ENCODE data around the gene FRMPD4.
"Not testable (repeated sequence)": the region's sequence is repeated elsewhere in the genome, so short reads cannot be mapped to it uniquely, and the experiment has no call there.

FRMPD4 gene

DNA sequence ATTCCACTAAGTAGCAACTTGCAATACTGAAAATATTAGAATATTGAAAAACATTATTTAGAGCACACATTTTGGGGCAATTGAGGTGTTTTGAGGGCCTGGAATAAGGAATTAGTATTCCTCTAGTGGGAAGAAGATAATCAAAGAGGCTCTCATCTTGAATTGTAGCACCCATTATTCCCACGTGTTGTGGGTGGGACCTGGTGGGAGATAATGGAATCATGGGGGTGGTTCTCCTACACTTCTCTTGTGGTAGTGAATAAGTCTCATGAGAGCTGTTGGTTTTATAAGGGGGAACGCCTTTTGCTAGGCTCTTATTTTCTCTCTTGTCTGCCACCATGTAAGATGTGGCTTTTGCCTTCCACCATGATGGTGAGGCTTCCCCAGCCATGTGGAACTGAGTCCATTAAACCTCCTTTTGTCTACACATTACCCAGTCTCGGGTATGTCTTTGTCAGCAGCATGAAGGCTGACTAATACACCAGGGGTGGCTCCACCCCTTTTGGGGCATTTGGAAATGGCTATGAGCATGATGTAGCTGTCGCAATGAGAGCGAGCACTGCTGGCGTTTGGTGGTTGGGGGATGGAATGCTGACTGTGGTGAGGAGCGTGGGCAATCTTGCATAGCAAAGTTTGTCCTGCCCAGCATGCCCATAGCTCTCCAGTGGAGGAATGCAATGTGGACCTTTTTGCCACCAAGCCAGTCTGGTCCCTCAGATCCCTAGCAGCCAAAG lies 308.2 kb downstream of the FRMPD4 start:
- no peak for DNase-seq

GRCh38 chrX:12447448-12448064 lies 309.3 kb downstream of the FRMPD4 start:
- peak; percentile 7 for DNase-seq

- DNase-seq: no peak
These were observed 314.0 kb downstream of the FRMPD4 start for GRCh38 chrX:12452268-12452667.

- no peak for DNase-seq
These were observed 322.7 kb downstream of the FRMPD4 start for GRCh38 chrX:12460929-12461328.

- no peak for DNase-seq
These were observed 324.8 kb downstream of the FRMPD4 start for GRCh38 chrX:12463052-12463451.

- DNase-seq: no peak
These were observed 325.6 kb downstream of the FRMPD4 start for GRCh38 chrX:12463873-12464272.

DNA sequence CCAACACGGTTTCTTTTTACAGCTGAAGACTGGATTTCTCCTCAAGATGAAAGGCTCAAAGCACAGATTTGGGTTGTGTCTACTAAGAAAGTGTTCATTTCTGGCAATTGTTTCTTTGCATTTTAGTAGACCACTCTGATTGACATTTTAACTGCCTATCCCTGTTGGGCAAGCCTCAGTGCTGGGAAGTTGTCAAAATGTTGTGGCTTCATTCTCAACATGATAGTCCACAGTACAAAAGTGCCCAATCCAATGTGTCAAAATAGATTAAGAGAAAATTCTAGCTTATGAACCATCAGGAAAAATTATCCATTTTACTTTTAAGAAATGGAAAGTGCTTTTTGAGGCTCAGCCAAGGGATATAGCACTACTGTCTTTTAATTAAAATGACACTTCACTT lies 329.0 kb downstream of the FRMPD4 start:
- DNase-seq: no peak

DNA sequence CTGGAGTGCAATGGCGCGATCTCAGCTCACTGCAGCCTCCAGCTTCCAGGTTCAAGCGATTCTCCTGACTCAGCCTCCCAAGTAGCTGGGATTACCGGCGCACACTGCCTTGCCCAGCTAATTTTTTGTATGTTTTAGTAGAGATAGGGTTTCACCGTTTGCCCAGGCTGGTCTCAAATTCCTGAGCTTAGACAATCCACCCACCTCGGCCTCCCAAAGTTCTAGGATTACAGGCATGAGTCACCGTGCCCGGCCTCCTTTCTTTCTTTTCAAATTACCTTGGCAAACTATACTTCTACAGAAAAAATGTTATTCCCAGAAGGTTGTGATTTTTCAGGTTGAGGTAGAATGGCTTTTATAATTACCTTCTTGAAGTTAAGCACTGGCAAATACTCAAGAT lies 331.0 kb downstream of the FRMPD4 start:
- DNase-seq: no peak

DNA sequence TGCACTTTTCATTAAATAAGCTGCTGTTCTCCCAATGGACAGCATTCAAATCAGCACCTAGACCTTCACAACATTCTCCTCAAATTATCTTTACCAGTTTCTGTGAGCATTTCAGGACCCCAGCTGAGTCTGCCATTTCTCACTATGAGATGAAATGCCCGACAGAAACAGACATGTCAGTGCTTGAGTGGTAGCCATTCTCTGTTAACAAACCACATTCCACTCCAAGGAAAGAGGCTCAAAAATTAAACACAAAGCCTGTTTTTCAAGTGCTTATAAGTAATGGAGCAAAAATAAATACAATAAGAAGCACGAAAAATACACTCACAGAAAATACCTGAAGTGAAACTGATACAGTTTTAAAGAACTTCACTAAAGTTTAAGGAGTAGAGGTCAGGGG lies 332.8 kb downstream of the FRMPD4 start:
- DNase-seq: no peak

DNA sequence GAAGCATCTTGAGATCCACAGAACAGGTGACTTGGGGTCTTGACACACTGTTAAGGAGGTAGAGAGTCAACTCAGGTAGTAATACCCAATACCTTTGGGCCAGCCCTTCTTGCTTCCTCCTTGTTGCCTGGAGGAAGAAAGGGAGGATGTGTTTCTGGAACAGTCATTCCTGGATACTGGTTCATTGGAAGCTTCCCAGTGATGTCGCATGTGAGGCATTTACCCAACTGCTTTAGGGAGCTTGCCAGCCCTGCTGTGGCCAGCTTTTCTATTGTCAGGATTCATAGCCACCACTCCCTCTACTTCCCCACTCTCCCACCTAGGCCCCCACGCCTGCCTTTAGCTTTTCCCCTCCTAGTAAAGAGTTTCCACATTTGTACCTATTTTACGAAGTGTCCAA lies 342.7 kb downstream of the FRMPD4 start:
- DNase-seq: no peak

GRCh38 chrX:12488220-12488619 lies 349.9 kb downstream of the FRMPD4 start:
- DNase-seq: no peak

DNA sequence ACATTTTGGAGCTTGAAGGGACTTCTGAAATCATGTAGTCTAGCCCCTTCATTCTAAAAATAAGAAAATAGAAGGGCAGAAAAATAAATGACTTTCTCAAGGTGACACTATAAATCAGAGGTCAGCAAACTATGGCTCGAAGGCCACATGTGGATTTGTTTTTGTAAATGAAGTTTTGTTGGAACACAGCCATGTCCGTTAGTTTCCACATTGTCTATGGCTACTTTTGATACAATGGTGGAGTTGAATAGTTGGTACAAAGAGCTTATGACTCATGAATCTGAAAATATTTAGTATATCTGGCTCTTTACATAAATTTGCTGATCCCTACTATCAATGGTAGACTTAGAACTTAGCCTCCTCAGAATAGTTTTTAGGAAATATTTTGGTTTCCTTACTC lies 350.5 kb downstream of the FRMPD4 start:
- DNase-seq: no peak

- DNase-seq: no peak
These were observed 351.1 kb downstream of the FRMPD4 start for GRCh38 chrX:12489341-12489740.

DNA sequence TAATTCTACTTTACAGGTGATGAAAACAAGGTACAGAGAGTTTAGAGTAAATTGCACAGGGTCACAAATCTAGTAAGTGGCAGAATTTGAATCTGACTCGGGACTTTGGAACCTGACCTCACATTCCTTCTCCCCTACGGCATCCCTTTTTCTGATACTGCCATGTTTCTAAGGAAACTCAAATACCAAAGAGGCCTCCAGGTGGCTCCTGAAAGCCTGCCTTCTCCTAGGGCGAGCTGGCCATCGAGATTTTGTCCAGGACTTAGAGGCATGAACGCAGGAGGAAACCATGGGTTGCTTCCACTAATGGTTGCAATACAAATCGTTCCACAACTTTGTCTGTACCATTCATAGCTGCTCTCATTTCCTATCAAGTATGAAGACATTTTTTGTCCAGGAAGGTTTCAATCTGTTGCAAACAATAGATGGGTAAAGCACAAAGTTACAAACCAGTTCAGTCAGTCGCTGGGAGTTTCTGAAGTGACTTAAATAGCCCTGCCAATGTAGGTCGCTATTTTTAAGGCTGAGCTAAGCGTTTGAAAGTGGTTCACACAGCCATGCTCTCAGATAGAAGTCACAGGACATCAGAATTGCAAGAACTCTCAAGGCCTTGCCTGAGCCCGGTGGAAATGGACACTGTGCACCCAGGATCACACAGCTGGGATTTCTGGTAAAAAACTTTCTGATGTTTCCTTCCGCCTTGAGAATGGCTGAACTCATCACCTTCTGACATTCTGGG lies 356.3 kb downstream of the FRMPD4 start:
- no peak for DNase-seq

GRCh38 chrX:12496343-12496742 lies 358.1 kb downstream of the FRMPD4 start:
- no peak for DNase-seq

GRCh38 chrX:12497832-12498591 lies 359.7 kb downstream of the FRMPD4 start:
- DNase-seq: peak; percentile 18

- DNase-seq: no peak
These were observed 366.9 kb downstream of the FRMPD4 start for GRCh38 chrX:12505127-12505526.

DNA sequence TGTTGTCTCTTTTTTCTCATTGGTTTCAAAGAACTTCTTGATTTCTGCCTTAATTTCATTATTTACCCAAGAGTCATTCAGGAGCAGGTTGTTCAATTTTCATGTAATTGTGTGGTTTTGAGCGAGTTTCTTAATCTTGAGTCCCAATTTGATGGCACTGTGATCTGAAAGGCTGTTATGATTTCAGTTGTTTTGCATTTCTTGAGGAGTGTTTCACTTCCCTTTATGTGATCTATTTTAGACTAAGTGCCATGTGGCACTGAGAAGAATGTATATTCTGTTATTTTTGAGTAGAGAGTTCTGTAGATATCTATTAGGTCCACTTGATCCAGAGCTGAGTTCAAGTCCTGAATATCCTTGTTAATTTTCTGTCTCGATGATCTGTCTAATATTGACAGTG lies 377.1 kb downstream of the FRMPD4 start:
- DNase-seq: not testable (repeated sequence)

DNA sequence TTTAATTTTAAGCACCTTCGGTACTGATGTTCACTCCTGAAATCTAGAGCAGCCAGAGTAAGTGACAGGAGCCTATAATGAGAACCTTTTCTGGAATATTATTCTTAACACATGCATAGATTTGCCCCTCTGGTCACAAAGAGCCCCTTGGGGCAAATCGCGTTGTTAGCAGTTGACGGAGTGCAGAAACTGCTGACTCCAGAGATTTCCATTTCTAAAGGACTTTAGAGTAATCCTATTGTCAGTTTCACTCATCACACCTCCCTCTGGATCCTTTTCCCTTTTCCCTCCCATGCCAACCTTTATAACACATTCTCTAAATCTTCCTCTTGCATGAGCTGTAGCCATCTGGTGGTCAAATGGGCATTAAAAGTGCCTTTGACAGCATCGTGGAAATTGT lies 388.0 kb downstream of the FRMPD4 start:
- DNase-seq: no peak

DNA sequence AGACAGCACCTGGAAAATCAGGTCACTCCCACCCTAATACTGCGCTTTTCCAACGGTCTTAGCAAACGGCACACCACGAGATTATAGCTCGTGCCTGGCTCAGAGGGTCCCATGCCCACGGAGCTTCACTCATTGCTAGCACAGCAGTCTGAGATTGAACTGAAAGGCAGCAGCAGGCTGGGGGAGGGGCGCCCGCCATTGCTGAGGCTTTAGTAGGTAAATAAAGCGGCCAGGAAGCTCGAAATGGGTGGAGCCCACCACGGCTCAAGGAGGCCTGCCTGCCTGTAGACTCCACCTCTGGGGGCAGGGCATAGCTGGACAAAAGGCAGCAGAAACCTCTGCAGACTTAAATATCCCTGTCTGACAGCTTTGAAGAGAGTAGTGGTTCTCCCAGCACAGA lies 399.8 kb downstream of the FRMPD4 start:
- DNase-seq: not testable (repeated sequence)

GRCh38 chrX:12542251-12542650 lies 404.0 kb downstream of the FRMPD4 start:
- not testable (repeated sequence) for DNase-seq

DNA sequence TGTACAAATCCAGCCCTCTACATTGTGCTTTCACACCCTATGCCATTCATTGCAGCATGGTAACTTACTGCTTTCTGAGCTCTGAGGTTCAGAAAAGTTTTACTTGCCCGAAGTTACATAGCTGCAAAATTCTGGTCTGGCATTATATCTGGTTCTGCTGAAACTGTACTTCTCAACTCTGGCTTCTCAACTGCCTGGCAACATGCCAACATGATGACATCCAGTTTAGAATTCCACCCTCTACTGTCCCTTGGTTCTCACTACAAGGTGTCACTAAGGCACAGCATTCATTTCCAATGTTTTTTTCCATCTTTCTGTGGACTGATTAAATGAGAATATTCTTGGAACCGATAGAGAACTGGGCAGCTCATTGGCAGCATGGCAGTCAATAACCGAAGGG lies 410.1 kb downstream of the FRMPD4 start:
- no peak for DNase-seq

DNA sequence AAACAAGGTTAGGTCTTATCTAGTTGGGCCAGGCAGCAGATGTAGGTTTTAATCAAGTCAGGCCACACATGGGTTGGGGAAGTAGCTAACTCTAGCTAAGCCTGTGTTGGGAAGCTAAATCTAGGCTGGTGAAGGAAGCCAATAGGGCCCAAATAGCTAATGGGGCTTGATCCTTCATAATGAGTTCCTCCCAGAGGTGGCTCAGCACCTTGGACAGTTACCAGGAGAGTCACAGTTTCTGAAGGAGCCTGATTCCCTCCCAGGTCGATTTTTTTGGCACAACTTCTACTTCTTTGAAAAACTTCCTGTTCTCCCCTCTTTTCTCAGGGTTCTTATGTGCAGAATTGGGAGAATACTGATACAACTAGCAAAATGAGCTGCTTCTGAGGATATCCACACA lies 410.5 kb downstream of the FRMPD4 start:
- DNase-seq: peak; percentile 12
